Gastroesophageal sphincter (tissue), 4 donors: ENCODE data around the gene MYL1. TPM values are rescaled to one million over a fixed set of nuclear protein-coding genes. Genes with fewer than 3 reads are reported as not detected.

Experiments
- small RNA-seq, 4 donors: library from RNA; depleted of rRNA; stranded (forward); fragments of <200 nt; gene quantifications; one replicate each; pipeline ENCODE3, GENCODE V24; 2016
- total RNA-seq, 4 donors: library from RNA; depleted of rRNA; stranded (reverse); fragments of >200 nt; gene quantifications; one replicate each; pipeline ENCODE4 v1.1.0, GENCODE V29; 2016

Gene MYL1
- total RNA-seq, 4 donors from 2014 or later: not detected

Small RNAs within 50 kb of the gene (small RNA-seq; reads per million reads assigned to genes)
- gene RF00019: 0 reads per million in 4 donors

Other genes starting within 250 kb of the MYL1 start
- gene KANSL1L, start 143.8 kb downstream of the MYL1 start, total RNA-seq: 10 to 100 TPM; 24.2 to 54.6 (median 37.9) TPM
- gene ACADL, start 89.7 kb downstream of the MYL1 start, total RNA-seq: 1 to 10 TPM in 3 of 4 donors, under 1 TPM in 1; 0.58 to 5.9 (median 2.5) TPM
- 10 to 100 TPM; 33.0 to 44.4 (median 34.8) TPM for gene LANCL1, start 161.6 kb upstream of the MYL1 start, total RNA-seq
- gene CPS1, start 241.4 kb upstream of the MYL1 start, total RNA-seq: 1 to 10 TPM; 1.5 to 2.4 (median 1.8) TPM